OCI-LY1 (cell line): ENCODE data around the gene CYB5R4.

Source experiments
- H2AFZ ChIP-seq: fragments of 200-600 bp; sonication (generic), shearing (Covaris generic); 2 replicates; pipeline ENCODE4 v1.6.0; 2014; ENCODE audit warnings: antibody characterized with exemption, mild to moderate bottlenecking, low read length
- H3F3A ChIP-seq: fragments of 200-600 bp; sonication (generic), shearing (Covaris generic); 2 replicates; pipeline ENCODE4 v1.6.0; 2014; ENCODE audit warnings: mild to moderate bottlenecking, antibody characterized with exemption, low read length, moderate library complexity; ENCODE audit not compliant: insufficient read depth
- H3K27ac ChIP-seq: fragments of 200-600 bp; sonication (generic); 2 replicates; pipeline ENCODE4 v1.5.1; 2014; ENCODE audit warnings: low read length, mixed run types, mild to moderate bottlenecking, low read depth; ENCODE audit not compliant: poor library complexity, severe bottlenecking
- H3K27me3 ChIP-seq: fragments of 200-600 bp; sonication (generic); 2 replicates; pipeline ENCODE4 v1.6.0; 2014; ENCODE audit warnings: antibody characterized with exemption, mild to moderate bottlenecking, low read length, moderate library complexity; ENCODE audit not compliant: insufficient read depth
- H3K36me3 ChIP-seq: fragments of 200-600 bp; sonication (generic); 2 replicates; pipeline ENCODE4 v1.6.1; 2014; ENCODE audit warnings: mild to moderate bottlenecking, antibody characterized with exemption, low read length, moderate library complexity, mixed read lengths; ENCODE audit not compliant: insufficient read depth
- H3K4me1 ChIP-seq: fragments of 200-600 bp; sonication (generic); 2 replicates; pipeline ENCODE4 v1.5.1; 2014; ENCODE audit warnings: mild to moderate bottlenecking, low read length, moderate library complexity; ENCODE audit not compliant: insufficient read depth, severe bottlenecking
- H3K4me2 ChIP-seq: fragments of 200-600 bp; sonication (generic), shearing (Covaris generic); 2 replicates; pipeline ENCODE4 v1.6.1; 2014; ENCODE audit warnings: low read length
- H3K4me3 ChIP-seq: fragments of 200-600 bp; sonication (generic); 2 replicates; pipeline ENCODE4 v1.5.1; 2014; ENCODE audit warnings: low read length, low read depth, mild to moderate bottlenecking, mixed read lengths; ENCODE audit not compliant: poor library complexity, severe bottlenecking
- H3K79me2 ChIP-seq: fragments of 200-600 bp; shearing (Covaris generic); 2 replicates; pipeline ENCODE4 v1.6.1; 2016; ENCODE audit warnings: mixed run types, low read length, mixed read lengths; ENCODE audit not compliant: insufficient read depth
- H3K9ac ChIP-seq: fragments of 200-600 bp; sonication (generic), shearing (Covaris generic); 2 replicates; pipeline ENCODE4 v1.6.1; 2014; ENCODE audit warnings: mild to moderate bottlenecking, low read length, mixed read lengths
- H3K9me2 ChIP-seq: fragments of 200-600 bp; sonication (generic), shearing (Covaris generic); 2 replicates; pipeline ENCODE4 v1.6.1; 2014; ENCODE audit warnings: low read depth, mild to moderate bottlenecking, low read length, mixed read lengths
- H3K9me3 ChIP-seq: fragments of 200-600 bp; shearing (Covaris generic); 2 replicates; pipeline ENCODE4 v1.6.1; 2014; ENCODE audit warnings: low read length, mixed read lengths
- H4K20me1 ChIP-seq: fragments of 200-600 bp; sonication (generic), shearing (Covaris generic); 2 replicates; pipeline ENCODE4 v1.6.0; 2016; ENCODE audit warnings: mild to moderate bottlenecking, low read length; ENCODE audit not compliant: insufficient read depth
- EZH2 ChIP-seq: fragments of 200-600 bp; sonication (generic), shearing (Covaris generic); IDR thresholded peaks from 2 replicates; pipeline ENCODE4 v1.8.0; 2017; ENCODE audit warnings: borderline replicate concordance, mixed run types, mild to moderate bottlenecking, antibody characterized with exemption, low read length, moderate library complexity, mixed read lengths
- TF ChIP-seq, protein P1 (sequence below): fragments of 200-600 bp; sonication (generic), shearing (Covaris generic); IDR thresholded peaks from 2 replicates; pipeline ENCODE4 v1.5.1; 2017; ENCODE audit warnings: mild to moderate bottlenecking, antibody characterized with exemption, low read length, moderate library complexity, mixed read lengths

Gene CYB5R4

GRCh38 chr6:83966539-83966938 is 107.0 kb downstream of the CYB5R4 start:
- H3K9me3 ChIP-seq = 0 out of 2 replicates have a peak, but pooled peaks cover 5% of the 10 kb centered on the region
- TF ChIP-seq EZH2 = no peak
- TF ChIP-seq, protein P1, sequence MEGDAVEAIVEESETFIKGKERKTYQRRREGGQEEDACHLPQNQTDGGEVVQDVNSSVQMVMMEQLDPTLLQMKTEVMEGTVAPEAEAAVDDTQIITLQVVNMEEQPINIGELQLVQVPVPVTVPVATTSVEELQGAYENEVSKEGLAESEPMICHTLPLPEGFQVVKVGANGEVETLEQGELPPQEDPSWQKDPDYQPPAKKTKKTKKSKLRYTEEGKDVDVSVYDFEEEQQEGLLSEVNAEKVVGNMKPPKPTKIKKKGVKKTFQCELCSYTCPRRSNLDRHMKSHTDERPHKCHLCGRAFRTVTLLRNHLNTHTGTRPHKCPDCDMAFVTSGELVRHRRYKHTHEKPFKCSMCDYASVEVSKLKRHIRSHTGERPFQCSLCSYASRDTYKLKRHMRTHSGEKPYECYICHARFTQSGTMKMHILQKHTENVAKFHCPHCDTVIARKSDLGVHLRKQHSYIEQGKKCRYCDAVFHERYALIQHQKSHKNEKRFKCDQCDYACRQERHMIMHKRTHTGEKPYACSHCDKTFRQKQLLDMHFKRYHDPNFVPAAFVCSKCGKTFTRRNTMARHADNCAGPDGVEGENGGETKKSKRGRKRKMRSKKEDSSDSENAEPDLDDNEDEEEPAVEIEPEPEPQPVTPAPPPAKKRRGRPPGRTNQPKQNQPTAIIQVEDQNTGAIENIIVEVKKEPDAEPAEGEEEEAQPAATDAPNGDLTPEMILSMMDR = no peak
- H4K20me1 ChIP-seq = no peaks in the 10 kb centered on the region
- no peak overlapping the region for H3K4me2 ChIP-seq
- H3K9ac ChIP-seq = no peak overlapping the region
- H3K36me3 ChIP-seq = peaks cover 4% of the 10 kb centered on the region; the same call in 1 of the 2 replicates
- no peaks in the 10 kb centered on the region for H3F3A ChIP-seq
- H2AFZ ChIP-seq = no peak overlapping the region
- H3K4me3 ChIP-seq = no peak overlapping the region
- no peak overlapping the region for H3K27ac ChIP-seq
- no peaks in the 10 kb centered on the region for H3K79me2 ChIP-seq
- H3K27me3 ChIP-seq = no peaks in the 10 kb centered on the region
- no peaks in the 10 kb centered on the region for H3K4me1 ChIP-seq
- H3K9me2 ChIP-seq = no peaks in the 10 kb centered on the region

- no peaks in the 10 kb centered on the region for H3F3A ChIP-seq
- no peak overlapping the region for H3K9ac ChIP-seq
- no peak overlapping the region for H3K4me3 ChIP-seq
- no peak overlapping the region for H3K27ac ChIP-seq
- H3K36me3 ChIP-seq = no peaks in the 10 kb centered on the region
- no peak overlapping the region for H2AFZ ChIP-seq
- H3K9me3 ChIP-seq = 0 out of 2 replicates have a peak, but pooled peaks cover 5% of the 10 kb centered on the region
- no peaks in the 10 kb centered on the region for H4K20me1 ChIP-seq
- TF ChIP-seq, protein P1 = no peak
- TF ChIP-seq EZH2 = no peak
- H3K4me2 ChIP-seq = no peak overlapping the region
- no peaks in the 10 kb centered on the region for H3K79me2 ChIP-seq
- no peaks in the 10 kb centered on the region for H3K9me2 ChIP-seq
- no peaks in the 10 kb centered on the region for H3K4me1 ChIP-seq
- no peaks in the 10 kb centered on the region for H3K27me3 ChIP-seq
Observed at GRCh38 chr6:83970582-83970981, 111.1 kb downstream of the CYB5R4 start.

GRCh38 chr6:83974409-83975050 is 115.0 kb downstream of the CYB5R4 start:
- TF ChIP-seq EZH2 = no peak
- TF ChIP-seq, protein P1 = no peak
- no peaks in the 10 kb centered on the region for H3K36me3 ChIP-seq
- no peaks in the 10 kb centered on the region for H4K20me1 ChIP-seq
- no peaks in the 10 kb centered on the region for H3K27me3 ChIP-seq
- 0 out of 2 replicates have a peak, but pooled peaks cover 3% of the 10 kb centered on the region for H3K9me3 ChIP-seq
- no peak overlapping the region for H3K4me3 ChIP-seq
- no peaks in the 10 kb centered on the region for H3K79me2 ChIP-seq
- H3K27ac ChIP-seq = no peak overlapping the region
- no peak overlapping the region for H3K9ac ChIP-seq
- H2AFZ ChIP-seq = no peak overlapping the region
- H3F3A ChIP-seq = no peaks in the 10 kb centered on the region
- no peaks in the 10 kb centered on the region for H3K4me1 ChIP-seq
- H3K9me2 ChIP-seq = no peaks in the 10 kb centered on the region
- no peak overlapping the region for H3K4me2 ChIP-seq
